Measurements from ENCODE around the gene RHOBTB3. TPM values are rescaled to one million over a fixed set of nuclear protein-coding genes. Genes with fewer than 3 reads are reported as not detected.
"Not testable (repeated sequence)": the region's sequence is repeated elsewhere in the genome, so short reads cannot be mapped to it uniquely, and the experiment has no call there.

The RHOBTB3 gene
- 69.3 and 72.5 TPM in 2 replicates for total RNA-seq (2014; rRNA removed; shearing (Covaris generic))

- DNase-seq (ENCODE audit: low spot score): peak; percentile 81
These were observed at the start of gene RHOBTB3 for GRCh38 chr5:95730730-95731570. Gene RHOBTB3 (plus strand): TSS chr5:95731336. CDS start chr5:95731683, 347 bp downstream.

- DNase-seq (ENCODE audit: low spot score): no peak
These were observed 48.2 kb upstream of the RHOBTB3 start, which contains the start of gene SPATA9 for GRCh38 chr5:95682891-95683290. Gene SPATA9 (minus strand): TSS chr5:95682991. CDS start chr5:95682854, 137 bp downstream.

- no peak for DNase-seq (ENCODE audit: low spot score)
These were observed 46.8 kb upstream of the RHOBTB3 start for GRCh38 chr5:95684361-95684760.

- no peak for DNase-seq (ENCODE audit: low spot score)
These were observed 44.5 kb upstream of the RHOBTB3 start for GRCh38 chr5:95686651-95687050.

- no peak for DNase-seq (ENCODE audit: low spot score)
These were observed 41.5 kb upstream of the RHOBTB3 start for GRCh38 chr5:95689680-95690079.

- DNase-seq (ENCODE audit: low spot score): no peak
These were observed 40.8 kb upstream of the RHOBTB3 start for GRCh38 chr5:95690333-95690732.

GRCh38 chr5:95697781-95698681 is 33.1 kb upstream of the RHOBTB3 start:
- no peak for DNase-seq (ENCODE audit: low spot score)

- no peak for DNase-seq (ENCODE audit: low spot score)
These were observed 31.8 kb upstream of the RHOBTB3 start for GRCh38 chr5:95699337-95699736.

GRCh38 chr5:95701074-95701473 is 30.1 kb upstream of the RHOBTB3 start:
- DNase-seq (ENCODE audit: low spot score): no peak

GRCh38 chr5:95704150-95704549 is 27.0 kb upstream of the RHOBTB3 start:
- DNase-seq (ENCODE audit: low spot score): no peak

- DNase-seq (ENCODE audit: low spot score): not testable (repeated sequence)
These were observed 24.9 kb upstream of the RHOBTB3 start for GRCh38 chr5:95706196-95706595.

GRCh38 chr5:95707055-95707454 is 24.1 kb upstream of the RHOBTB3 start:
- DNase-seq (ENCODE audit: low spot score): no peak

- not testable (repeated sequence) for DNase-seq (ENCODE audit: low spot score)
These were observed 23.5 kb upstream of the RHOBTB3 start for GRCh38 chr5:95707534-95708188.

GRCh38 chr5:95708876-95709275 is 22.3 kb upstream of the RHOBTB3 start:
- no peak for DNase-seq (ENCODE audit: low spot score)

GRCh38 chr5:95709967-95710650 is 21.0 kb upstream of the RHOBTB3 start:
- DNase-seq (ENCODE audit: low spot score): peak; percentile 55

GRCh38 chr5:95710651-95711500 is 20.3 kb upstream of the RHOBTB3 start:
- DNase-seq (ENCODE audit: low spot score): peak; percentile 49

- no peak for DNase-seq (ENCODE audit: low spot score)
These were observed 19.4 kb upstream of the RHOBTB3 start for GRCh38 chr5:95711501-95712346.

- peak; percentile 73 for DNase-seq (ENCODE audit: low spot score)
These were observed 18.7 kb upstream of the RHOBTB3 start for GRCh38 chr5:95712347-95712958.

GRCh38 chr5:95713246-95713645 is 17.9 kb upstream of the RHOBTB3 start:
- DNase-seq (ENCODE audit: low spot score): not testable (repeated sequence)
